Eye (tissue), 1 donor: ENCODE results near the gene NR1I2.
A peak's percentile ranks its signal among the peaks of the same experiment; 100 is the strongest.

ENCODE experiments used
- DNase-seq: peaks from one replicate; pipeline ENCODE4 v3.0.0-alpha.2; 2015

Gene NR1I2

DNA sequence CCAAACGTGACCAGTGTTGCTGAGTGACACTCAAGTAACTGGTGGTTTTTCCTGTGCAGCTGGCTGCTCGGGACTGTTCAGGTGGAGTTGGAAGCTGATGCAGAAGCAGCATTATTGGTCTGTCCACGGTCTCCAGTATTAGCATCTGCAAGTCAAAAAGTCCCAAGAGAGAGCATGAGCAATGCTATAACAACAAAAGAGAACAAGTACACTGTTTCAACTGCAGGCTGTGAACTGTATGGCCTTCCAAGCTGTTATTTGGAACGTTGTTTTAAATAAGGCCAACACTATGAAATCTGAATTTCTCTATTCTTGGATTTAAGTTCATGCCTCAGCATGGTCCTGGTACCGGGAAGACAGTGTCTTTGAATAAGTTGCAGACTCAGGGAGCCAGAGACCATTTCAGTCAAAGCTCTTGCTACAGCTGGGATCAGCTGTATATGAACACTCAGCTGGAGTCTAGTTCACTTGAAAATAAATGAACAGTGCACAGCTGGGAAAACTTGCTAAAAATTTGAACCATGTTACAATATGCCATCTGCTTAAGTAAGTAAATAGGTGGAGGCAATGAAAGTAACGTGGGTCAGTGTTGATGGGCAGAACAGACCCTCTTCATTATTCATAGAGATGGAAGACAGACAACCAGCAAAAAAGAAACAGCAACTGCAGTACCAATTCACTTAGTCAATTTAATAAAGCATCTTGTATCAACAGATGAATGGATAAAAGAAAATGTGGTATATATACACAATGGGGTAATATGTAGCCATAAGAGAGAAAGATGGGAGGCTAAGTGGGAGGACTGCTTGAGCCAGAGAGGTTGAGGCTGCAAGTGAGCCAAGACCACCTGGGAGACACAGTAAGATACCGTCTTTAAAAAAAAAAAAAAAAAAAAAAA lies 45.1 kb downstream of the NR1I2 start:
- peak; percentile 7 for DNase-seq

DNA sequence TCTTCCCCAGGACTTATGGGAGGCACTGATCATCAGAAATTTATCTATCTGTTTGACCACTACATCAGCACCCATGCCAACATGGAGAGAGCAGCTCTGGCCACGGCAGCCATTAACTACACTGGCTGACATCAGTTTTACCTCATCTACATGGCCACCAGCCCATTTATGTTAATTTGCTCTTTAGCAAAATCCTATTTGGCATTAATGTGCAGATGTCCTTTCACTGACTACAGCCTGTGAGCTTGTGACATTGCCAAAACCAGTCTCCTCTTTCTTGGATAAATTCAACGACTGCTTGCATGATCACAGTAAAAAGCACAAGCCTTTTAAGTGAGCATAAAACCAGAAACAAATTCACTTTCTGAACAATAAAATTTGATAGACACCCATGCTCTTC lies 47.5 kb downstream of the NR1I2 start:
- DNase-seq, result no peak

DNA sequence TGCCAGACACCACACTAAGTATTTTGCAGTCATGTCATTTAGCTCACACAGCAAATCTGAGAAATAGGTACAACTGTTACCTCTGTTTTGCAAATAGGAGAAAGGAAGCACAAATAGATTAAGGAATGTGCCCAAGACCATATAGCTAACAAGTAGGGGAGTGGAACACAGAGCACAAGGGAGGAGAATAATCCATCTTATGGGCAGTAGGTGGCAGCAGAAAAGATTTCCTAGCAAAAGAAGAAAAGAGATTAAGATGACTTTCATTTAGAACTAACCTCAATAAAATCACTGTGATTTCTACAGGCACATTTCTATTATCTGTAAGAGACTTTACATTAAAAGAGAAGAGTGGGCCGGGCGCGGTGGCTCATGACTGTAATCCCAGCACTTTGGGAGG lies 49.1 kb downstream of the NR1I2 start:
- no peak for DNase-seq

DNA sequence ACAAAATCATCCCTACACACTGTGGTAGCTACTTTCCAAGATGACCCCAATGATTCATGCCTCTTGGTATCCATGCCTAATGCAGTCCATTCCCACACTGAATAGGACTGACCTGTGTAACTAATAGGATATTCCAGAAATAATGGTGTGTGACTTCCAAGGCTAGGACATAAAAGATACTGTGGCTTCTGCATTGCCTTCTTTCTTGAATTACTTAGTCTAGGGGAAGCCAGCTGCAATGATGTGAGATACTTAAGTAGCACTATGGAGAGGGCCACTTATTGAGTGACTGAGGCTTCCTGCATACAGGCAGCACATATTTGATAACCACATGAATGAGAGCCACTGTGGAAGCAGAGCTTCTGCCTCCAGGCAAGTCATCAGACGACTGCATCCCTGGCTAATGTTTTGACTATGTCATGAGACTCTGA lies 50.1 kb downstream of the NR1I2 start:
- no peak for DNase-seq

DNA sequence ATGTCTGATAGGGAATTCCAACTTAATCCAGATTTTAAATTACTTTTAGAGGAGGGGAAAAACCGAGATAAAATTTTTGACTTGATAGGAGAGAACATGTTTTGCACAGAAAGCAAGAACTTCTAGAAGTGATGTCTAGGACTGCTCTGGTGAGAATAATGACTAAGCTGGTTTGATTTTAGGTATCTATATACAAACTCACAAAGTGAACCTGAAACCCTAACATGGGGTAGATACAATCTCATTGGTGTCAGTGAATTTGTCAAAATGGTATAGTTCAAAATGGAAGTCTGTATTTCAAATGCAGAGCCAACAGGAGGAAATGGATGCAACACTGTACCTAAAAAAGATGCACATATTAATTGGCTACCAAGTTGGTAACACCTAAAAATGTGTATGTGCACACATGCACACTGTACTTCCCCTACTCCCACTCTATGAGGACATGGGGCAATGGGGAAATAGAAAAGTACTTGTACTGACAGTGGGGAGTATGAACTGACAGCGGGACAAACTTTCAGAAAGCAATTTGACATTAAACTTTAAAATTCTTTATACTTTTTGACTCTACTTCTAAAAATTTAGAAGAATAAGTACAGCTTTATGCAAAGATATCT lies 53.0 kb downstream of the NR1I2 start:
- no peak for DNase-seq

DNA sequence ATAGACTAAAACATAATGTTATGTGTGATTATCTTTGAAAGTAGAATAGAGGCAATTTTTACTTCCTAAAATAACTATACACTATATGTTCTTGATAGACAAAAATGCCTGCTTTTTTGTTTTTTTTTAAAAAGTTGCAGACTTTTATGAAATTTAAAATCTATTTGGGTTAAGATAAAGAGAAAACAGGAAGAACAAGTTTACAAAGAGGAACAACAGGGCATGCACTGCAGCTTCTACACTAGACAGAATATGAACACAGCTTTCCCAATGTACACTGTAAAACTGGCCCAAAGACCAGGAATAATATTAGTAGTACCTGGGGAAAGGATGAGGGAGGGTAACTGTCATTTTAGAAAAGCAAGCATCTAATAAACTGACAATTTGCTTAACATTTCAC lies 53.7 kb downstream of the NR1I2 start:
- DNase-seq, result no peak

DNA sequence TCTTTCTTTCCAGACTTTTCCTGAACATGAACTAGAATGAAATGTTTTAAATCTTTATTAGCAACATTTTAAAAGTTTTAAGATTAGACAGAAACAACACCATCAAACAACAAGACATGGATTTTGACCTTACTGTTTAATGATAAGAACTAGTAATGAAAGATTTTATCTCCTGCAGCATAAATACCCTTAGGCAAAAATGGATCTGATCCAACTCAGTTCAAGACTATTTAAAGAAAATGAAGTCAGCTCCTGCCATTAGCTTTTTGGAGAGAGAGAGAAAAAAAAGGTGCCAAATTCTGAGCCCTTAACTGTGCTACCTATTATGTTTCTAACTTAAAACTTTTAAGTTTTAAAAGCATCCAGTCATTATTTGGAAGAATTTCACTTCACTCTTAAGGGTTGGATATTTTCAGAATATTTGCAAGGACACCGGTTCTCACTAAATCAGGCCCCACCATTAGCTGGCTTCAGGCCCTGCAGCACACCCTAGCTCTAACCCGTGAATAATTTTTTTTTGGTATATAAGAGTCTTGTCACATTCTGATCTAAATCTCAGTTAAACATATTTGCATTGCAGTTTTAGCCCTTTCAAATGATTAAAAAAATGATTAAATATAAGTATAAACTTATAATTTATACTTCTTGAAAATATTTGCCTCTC lies 60.0 kb downstream of the NR1I2 start:
- no peak for DNase-seq

DNA sequence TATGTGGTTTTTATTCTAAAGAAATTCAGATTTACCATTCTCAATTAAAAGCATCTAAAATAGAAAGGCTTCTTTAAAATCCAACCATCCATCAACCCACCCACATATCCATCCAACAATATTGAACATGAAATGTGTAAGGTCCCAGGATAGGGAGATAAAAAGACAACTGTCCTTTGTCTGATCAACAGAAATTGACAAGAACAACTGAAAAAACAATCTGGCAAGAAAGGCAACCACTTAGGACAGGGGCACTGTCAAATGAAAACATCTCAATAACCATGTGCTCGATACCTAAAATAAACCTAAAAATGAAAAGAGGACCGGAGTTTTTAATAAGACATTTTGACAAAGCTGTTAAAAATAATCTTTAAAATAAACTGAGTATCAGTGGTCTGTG lies 67.2 kb downstream of the NR1I2 start:
- no peak for DNase-seq

DNA sequence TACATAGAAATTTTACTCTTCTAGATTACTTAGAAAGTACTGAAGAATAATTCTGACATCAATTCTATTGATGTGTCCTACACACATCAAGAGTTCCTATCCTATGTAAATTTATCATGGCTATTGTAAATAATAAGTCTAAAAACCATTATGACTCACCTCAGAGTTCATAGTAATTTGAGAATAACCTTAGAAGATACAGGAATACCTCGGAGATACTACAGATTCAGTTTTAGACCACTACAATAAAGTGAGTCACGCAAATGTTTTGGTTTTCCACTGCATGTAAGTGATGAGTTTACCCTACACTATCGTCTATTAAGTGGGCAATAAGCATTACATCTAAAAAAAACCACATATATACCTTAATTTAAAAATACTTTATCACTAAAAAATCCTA lies 74.8 kb downstream of the NR1I2 start:
- DNase-seq, result no peak

DNA sequence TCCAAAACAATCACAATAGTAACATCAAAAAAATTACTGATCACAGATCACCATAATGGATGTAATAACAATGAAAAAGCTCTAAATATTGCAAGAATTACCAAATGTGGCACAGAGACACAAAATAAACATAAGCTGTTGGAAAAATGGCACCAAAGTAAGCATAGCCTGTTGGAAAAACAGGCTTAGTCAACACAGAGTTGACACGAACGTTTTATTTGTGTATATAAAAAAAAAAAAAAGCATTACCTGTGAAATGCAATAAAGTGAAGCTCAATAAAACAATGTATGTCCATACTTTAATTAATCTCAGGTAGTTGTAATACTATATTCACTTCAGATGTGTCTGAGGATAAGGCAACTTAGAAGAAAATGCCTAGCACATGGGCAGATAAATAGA lies 77.1 kb downstream of the NR1I2 start:
- DNase-seq, result no peak

DNA sequence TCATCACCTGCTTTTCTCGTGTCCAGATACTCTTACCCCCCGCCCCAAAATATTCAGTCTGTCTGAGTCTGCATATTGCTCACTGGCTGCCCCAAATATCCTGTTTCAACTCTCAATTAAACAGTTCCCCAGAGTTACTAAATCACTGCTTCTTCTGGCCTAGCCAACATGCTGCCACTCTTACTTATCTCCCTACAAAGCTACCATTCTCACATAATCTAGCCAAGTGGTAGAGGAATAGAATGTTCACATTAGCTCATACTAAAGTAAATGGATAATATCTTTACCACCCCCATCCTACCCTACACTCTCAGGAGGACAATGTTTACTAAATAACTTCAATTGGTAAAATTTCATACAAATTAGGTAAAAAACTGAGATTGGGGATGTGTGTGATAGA lies 77.8 kb downstream of the NR1I2 start:
- no peak for DNase-seq

DNA sequence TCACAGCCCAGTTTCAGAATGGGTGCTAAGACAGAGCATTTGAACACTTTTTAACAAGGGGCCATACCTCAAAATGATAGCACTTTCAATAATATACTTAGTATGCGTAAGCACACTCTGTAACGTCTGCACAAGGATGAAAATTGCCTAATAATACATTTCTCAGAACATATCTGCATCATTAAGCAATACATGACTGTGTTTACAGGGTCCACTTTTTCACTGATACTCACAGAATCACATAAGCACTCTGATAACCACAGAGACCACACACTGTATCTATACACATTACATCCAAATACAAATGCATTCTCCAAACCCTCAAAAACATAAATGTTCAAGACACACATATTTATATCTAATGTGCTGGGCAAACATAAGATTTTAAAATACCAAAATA lies 79.8 kb downstream of the NR1I2 start:
- DNase-seq, result no peak

DNA sequence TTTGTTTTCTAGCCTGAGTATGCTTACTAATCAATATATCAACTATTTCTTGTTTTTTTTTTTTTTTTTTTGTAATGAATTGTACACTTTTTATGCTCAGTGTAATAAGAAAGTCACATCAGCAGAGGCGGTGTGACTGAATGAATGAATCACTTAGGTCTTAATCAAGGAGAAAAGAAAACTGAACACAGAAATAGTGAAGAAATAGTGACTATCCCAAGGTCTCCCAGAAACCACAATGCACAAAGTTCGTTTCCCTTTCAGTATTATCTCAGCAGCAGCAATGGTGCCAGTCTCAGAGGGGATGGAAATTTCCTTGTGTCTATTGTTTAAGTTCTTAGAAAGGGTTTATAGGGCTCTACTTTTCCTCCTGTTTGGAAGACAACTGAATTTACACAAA lies 80.7 kb downstream of the NR1I2 start:
- DNase-seq, result no peak

DNA sequence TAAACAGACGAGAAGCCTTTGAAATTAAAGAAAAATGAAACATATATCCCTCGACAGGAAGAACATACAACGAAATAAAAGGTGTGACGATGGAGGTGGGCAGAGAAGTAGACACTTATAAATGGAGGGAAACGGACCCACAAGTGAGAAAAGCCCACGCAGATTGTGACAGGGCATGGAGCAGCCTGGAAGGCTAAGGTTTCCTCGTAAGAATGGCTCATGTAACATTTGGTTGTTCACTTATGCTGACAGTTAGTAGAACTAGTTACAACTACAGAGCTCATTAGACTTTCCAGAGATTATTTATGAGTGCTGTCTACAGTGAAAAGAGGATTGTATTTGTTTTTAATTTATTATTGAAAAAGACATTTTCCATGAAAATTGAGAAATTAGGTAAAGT lies 82.6 kb downstream of the NR1I2 start:
- DNase-seq, result no peak
